ENCODE data around the gene ENDOU.

ENDOU gene

GRCh38 chr12:47757364-47757839 lies 32.1 kb upstream of the ENDOU start:
- DNase-seq (ENCODE audit: low read depth in 2 of 2), result no peak

DNA sequence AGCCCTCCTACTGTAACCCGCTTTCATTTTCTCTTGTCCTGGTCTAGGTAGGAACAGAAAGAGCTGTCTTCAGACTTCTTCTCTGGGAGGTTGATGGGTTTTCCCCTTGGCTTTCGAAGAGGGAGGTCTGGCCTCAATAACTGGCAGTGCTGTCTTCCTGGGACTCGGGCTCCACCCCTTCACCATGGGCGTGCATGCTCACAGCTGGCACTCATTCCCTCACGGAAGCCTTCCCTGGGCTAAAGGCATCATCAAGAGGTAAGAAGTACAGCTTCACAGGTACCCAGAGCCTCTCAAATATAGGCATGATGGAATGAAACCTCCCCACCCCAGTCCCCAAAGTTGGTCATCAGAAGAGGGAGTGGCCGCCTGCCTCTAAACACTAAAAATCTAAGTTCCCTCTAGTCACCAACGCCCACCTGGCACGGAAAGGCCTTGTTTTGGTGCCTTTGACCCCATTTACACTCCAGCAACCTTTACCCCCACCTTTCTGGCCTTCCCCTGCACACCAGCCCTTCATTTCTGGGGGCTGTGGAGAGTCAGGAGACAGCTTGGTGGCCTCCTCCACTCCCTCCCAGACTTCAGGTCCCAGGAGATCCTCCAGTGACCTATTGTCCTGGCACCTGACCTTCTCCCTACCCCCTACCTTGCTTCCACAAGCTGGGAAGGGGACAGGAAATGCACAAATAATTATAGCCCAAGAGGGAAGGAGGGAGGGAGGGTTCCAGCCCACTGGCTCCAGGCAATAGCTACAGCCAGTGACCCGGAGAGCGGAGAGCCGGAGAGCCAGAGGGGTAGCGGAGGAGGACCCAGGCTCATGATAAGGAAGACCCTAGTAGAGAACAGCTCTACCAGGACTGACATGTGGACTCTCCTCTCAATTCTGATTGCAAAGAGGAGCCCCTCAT lies 30.6 kb upstream of the ENDOU start:
- DNase-seq (ENCODE audit: low read depth in 2 of 2), result no peak

DNA sequence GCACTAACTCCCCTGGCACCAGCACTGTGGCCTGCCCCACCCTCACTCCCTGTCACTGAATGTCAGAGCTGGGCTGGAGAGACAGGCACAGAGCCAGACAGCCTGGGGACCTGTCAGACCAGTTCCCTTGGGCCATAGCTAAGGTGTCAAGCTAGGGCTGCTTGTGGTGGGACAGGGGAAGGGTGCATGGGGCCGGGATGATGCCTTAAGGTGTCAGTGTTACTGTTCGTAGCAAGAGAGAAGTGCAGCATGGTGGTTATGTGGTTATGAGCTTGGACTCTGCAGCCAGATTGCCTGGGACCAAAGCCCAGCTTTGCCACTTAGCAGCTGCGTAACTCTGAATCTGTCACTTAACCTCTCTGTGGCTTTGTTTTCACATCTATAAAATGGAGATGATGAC lies 29.6 kb upstream of the ENDOU start:
- no peak for DNase-seq (ENCODE audit: low read depth in 2 of 2)

GRCh38 chr12:47754126-47754525 lies 28.8 kb upstream of the ENDOU start:
- no peak for DNase-seq (ENCODE audit: low read depth in 2 of 2)

DNA sequence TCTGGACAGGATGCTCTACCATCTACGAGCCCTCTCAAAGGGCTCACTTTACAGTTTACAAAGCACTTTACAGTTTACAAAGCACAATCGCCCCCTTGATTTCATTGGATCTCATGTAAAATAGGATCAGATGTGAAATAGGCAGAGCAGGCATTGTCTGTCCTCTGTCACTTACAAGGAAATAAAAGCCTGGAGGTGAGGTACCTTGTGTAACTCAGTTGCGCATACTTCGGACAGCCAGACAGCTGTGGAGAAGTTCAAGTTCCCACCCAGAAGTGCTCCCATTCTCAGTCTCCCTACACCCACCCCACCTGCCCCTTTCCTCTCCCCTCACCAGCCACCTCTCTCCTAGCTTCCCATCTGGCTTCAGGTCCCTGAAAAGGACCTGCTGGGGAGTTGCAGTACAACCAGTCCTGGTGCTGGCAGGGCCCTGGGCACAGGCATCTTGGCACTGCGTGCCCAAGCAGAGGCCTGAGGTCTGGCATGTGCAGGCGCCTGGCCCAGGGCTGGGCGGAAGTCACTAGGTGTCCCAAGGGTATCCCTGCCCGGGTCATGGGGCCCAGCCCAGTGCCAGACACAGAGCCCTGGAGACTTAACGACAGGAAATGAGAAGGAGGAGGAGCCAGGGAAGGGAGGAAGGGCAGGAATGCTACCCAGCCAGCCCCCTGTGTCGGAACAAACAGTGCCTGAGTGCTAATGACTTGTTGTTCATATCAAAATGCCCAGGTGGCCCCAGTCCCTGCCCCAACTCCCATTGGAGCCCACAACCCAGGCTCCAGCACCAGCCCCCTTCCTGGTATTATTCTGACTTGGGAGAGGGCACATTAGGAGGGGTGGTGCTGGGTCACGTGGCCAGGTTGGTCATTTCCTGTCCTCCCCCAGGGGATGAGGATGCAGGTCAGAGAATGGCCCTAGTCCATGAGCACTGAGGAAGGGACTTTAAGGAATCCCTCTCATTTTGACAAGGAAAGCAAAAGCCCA lies 28.0 kb upstream of the ENDOU start:
- no peak for DNase-seq (ENCODE audit: low read depth in 2 of 2)

GRCh38 chr12:47752552-47752951 lies 27.3 kb upstream of the ENDOU start:
- no peak for DNase-seq (ENCODE audit: low read depth in 2 of 2)

GRCh38 chr12:47752121-47752520 lies 26.8 kb upstream of the ENDOU start:
- DNase-seq (ENCODE audit: low read depth in 2 of 2), result no peak

DNA sequence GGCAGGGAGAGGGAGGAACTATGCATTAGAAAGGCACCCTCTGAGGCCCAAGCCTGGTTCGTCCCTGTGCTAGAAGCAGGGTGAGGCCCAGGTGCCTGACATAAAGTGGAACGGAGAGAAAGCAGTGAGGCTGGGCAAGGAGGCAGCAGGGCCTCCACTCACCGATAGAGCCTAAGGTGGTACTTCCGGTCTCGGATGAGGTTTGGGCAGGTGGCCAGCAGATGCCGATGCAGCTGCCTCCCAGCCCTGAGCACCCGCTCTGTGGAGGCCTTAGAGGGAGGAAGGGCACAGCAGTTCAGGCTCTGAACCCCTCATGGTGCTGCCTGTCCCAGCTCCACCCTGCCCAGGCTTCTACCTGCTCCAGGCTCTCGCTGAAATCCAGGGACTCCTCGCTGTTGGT lies 26.3 kb upstream of the ENDOU start:
- DNase-seq (ENCODE audit: low read depth in 2 of 2), result no peak

DNA sequence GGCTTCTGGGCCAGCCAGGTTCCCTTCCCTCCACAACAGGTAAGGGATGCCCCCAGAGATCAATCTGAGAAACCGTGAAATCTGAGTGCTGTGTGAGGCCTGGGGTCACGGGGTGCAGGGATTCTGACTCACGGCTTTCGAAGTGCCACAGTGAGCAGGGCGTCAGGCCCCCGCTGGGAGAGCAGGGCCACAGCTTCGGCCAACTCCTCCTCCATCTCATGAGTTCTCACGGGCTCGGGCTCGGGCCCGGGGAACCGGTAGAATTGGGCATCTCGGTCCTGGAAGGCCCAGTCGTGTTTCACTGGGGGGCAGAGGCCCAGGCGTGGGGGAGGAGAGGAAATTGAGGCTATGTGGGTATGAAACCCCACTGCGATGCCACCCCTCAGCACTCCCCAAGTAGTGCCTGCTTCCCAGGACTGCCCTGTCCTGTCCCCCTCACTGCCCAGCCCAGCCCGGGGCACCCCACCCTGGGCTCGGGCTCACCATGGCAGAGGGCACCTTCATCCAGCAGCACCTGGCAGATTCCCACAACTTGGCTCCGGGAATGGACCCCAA lies 25.7 kb upstream of the ENDOU start:
- no peak for DNase-seq (ENCODE audit: low read depth in 2 of 2)

DNA sequence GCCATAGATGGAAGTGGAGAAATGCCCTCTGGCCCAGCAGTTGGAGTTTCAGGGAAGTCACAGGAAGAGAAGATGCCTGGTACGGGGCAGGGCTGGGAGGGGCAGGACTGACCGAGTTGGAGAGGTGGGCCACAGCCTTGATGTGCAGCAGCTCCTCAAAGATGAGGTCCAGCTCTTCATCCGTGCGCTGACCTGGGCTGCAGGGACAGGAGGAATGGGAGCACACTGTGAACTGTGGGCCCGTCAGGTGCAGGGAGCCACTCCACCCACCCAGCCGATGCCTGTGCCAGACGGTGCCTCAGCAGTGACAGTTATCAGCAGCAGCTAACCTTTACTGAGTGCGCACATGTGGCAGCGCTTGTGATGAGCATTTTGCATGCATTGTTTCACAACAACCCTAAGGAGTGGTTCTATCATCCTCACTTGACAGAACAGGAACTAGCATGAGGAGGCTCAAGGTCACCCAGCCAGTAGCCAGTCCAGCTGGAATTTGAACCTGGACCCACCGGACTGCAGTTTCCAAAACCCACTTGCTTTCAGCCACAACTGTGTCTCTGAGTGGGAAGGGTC lies 25.0 kb upstream of the ENDOU start:
- DNase-seq (ENCODE audit: low read depth in 2 of 2), result no peak

DNA sequence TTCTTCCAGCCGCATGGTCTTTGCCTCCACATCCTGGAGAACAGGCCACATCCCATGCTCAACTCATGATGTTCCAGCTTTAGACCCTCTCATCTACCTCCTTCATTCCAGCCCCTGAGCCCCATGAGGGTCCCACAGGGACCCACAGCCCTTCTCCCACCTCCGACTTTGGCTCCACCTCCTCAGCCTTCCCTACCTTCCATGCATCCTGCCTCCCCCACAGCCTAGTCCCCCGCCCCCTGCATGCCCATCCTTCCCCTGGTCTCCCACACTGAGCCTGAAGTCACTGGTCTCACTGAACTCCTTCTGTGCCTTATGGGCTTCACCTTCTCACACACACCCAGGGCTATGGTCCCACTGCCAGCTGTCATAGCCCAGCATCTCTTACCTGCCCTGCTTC lies 23.6 kb upstream of the ENDOU start:
- no peak for DNase-seq (ENCODE audit: low read depth in 2 of 2)

DNA sequence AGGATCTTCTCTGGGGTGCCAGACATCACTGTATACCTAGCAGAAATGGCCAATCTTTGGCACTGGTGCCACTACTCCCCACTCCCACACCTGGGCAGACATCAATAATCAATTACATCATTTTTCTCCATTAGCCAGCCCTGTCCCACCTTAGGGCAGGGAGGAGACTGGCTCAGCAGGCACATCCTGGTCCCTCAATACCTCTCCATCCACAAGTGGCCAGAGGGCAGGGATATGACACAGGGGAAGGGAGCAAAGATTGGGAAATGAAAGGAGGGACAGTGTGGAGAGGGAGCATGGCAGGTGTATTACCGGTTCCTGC lies 23.2 kb upstream of the ENDOU start:
- DNase-seq (ENCODE audit: low read depth in 2 of 2), result no peak

DNA sequence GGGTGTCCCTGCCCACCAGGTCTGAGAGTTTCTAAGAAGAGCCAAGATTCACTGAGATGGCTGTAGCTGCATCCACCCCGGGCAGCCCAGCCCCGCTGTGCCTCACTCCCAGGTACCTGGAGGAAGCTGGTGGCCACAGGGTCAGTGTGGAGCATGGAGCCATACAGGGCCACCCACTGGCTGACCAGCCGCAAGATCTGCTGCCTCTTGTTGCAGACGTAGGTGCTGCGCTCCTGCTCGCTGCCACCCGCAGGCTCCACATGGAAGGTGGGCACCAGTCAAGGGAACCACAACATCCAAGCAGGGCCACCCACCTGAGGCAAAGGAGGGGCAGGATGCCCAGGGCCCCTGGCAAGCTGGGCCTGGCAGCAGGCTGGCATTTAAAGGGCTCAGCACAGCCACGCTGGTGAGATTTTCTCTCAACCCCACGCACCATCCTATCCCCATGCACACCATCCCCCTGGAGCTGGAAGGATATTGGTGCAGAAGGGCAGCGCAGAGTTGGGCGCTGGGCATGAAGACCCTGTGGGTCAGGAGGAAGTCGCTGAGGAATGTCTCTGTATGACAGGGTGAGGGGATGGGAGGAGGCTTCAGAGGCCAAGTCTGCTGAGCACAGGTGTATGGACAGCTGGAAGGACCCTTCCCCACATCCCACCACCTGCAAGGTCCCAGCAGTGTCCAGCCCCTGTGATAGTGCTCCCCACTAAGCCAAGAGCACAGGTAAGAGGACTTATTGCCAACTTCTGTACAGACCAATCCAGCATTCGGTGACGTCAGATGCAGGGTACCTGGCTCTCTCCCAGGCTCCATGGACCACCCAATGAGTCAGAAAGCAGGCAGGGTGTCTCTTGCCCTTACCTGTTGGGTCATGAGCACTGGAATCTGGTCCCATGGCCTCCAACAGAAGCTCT lies 22.6 kb upstream of the ENDOU start:
- DNase-seq (ENCODE audit: low read depth in 2 of 2), result no peak

DNA sequence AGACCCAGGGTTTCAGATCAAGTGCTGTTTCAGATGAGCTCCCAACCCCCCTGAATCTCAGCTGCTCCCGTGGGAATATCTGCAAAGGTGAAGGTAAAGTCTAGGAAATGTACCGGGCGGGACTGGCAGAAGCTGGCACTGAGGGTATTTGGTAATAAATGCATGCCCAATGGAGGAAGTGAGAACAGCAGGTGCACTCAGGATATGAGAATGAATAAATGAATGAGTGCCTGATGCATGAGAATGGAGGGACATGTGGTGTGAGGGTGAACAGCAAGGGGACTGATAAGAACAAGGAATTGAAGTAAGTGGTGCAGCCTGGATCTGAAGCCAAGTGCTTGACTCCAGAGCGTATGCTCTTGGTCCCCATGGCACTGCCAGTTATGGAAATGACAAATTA lies 21.8 kb upstream of the ENDOU start:
- DNase-seq (ENCODE audit: low read depth in 2 of 2), result no peak

DNA sequence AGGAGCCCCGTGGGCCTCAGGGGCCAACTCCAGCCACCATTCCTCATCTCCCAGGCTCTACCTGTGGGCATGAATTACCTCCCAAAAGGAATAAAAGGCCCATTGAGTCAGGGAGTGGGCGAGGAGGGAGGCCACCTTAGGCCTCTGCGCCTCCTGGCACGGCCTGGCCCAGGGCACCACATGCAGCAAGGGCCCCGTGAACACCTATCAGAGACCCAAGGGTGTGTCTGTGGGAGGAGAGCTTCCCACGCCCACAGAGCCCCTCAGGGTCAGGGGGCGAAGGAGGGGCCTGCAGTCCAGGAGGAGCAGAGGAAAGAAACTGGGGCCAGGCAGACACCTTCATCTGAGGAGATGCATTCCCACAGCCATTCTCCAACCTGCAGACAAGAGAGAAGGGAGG lies 21.2 kb upstream of the ENDOU start:
- DNase-seq (ENCODE audit: low read depth in 2 of 2), result no peak

DNA sequence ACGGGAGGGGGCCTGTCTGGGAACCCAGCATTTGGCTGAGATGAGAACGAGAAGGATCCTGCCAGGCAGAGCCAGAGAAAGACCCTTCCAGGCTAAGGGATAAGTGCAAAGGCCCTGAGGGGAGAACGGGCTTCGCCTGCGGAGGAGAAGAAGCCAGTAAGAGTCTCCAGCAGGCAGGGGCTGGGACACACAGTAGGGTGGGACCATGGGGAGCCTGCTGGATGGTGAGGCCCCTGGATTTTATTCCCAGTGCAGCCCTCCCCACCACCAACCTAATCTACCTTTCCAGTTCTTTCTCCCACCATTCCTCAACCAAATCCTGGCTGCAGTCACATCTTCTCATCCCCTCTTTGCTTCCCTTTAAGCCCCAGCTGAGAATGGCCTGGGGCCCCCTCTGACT lies 20.8 kb upstream of the ENDOU start:
- DNase-seq (ENCODE audit: low read depth in 2 of 2), result no peak

DNA sequence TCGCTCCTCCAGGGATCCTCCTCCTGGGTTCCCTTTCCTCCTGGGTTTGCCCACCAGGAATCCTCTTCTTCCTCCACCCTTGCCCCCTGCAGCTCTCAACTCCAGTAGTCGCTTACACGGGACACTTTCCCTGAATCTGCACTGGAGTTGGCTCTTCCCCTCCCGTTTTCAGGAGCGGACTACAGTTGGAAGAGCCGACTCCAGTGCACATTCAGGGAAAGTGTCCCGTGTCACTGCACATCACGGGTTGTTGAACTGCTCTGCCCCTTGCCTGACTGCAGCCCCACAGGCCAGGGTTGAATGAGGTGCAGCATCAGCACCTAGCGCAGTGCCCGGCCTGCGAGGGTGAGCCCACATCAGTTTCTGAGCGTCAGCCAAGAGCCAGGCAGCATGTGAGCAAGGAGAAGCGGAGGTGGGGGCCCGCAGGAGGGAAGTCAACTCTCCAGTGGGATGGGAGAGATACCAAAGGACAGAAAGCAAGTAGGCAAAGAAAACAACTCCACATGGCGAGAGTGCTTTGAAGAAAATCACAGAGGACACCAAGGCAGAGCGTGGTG lies 20.3 kb upstream of the ENDOU start:
- DNase-seq (ENCODE audit: low read depth in 2 of 2), result no peak

DNA sequence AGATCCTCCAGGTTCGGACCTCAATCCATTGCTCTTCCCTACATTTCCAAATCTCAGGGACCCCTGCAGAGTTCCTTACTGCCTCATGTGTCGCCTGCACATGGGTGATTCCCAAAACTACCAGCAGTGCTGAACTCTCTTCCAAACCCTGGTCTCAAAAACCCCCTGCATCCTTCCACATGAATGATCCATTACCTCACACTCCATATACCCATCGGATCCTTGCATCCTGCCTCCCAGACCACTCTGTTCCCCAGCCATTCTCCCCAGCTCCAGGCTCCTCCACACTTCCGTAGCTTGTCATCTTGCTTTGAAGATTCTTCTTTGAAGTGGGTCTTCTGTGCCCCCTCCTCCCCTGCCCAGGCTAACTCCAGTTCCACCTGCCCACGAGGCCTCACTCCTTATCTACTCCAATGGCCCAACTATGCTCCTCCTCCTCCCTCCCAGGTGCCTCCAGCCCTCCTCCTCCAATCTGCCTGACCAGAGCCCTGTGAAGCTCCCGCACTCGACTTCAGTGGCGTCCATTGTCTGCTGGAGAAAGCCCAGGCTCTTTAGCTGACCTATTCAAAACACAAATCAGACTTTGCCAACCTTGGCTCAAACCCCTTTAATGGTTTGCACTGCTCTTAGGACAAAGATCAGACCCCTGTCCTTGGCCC lies 19.6 kb upstream of the ENDOU start:
- DNase-seq (ENCODE audit: low read depth in 2 of 2), result no peak

- no peak for DNase-seq (ENCODE audit: low read depth in 2 of 2)
These were observed 18.8 kb upstream of the ENDOU start for GRCh38 chr12:47744005-47744651.

Measured in activated CD4-positive, alpha-beta T cell treated with anti-CD3 and anti-CD28 coated beads for 24 hours (primary cell).